H9 (cell line): ENCODE data around the gene LRRC45. TPM values are rescaled to one million over a fixed set of nuclear protein-coding genes. Genes with fewer than 3 reads are reported as not detected.

Source experiments
- DNase-seq: peaks from one replicate; pipeline ENCODE4 v3.0.0-alpha.2; 2017
- H2AFZ ChIP-seq: one replicate; pipeline ENCODE4 v1.6.1; 2013; ENCODE audit warnings: mild to moderate bottlenecking, low read length, control low read depth, moderate library complexity
- H2AK5ac ChIP-seq: 2 replicates; pipeline ENCODE4 v1.6.1; 2013; ENCODE audit warnings: low read length, control low read depth, mixed read lengths; ENCODE audit not compliant: insufficient read length
- H2BK120ac ChIP-seq: one replicate; pipeline ENCODE4 v1.6.1; 2013; ENCODE audit warnings: low read depth, mild to moderate bottlenecking, low read length, control low read depth, inconsistent platforms; ENCODE audit not compliant: poor library complexity, severe bottlenecking
- H2BK12ac ChIP-seq: 2 replicates; pipeline ENCODE4 v1.6.1; 2013; ENCODE audit warnings: low read length, control low read depth, mixed read lengths, low read depth; ENCODE audit not compliant: insufficient read length
- H2BK15ac ChIP-seq: 2 replicates; pipeline ENCODE4 v1.6.1; 2013; ENCODE audit warnings: low read depth, low read length, control low read depth
- H2BK20ac ChIP-seq: one replicate; pipeline ENCODE4 v1.6.1; 2013; ENCODE audit warnings: low read depth, mild to moderate bottlenecking, low read length, control low read depth, inconsistent platforms; ENCODE audit not compliant: poor library complexity, severe bottlenecking
- H2BK5ac ChIP-seq: 2 replicates; pipeline ENCODE4 v1.6.1; 2013; ENCODE audit warnings: low read length, control low read depth, mixed read lengths; ENCODE audit not compliant: insufficient read length
- H3K14ac ChIP-seq: 2 replicates; pipeline ENCODE4 v1.6.1; 2013; ENCODE audit warnings: low read length, control low read depth; ENCODE audit not compliant: insufficient read depth
- H3K18ac ChIP-seq: 2 replicates; pipeline ENCODE4 v1.6.1; 2013; ENCODE audit warnings: low read depth, mild to moderate bottlenecking, mixed read lengths, low read length, control low read depth; ENCODE audit not compliant: insufficient read length
- H3K23ac ChIP-seq: 2 replicates; pipeline ENCODE4 v1.6.1; 2013; ENCODE audit warnings: low read length, control low read depth, mixed read lengths, low read depth; ENCODE audit not compliant: insufficient read length
- H3K23me2 ChIP-seq: 2 replicates; pipeline ENCODE4 v1.6.1; 2013; ENCODE audit warnings: low read depth, mild to moderate bottlenecking, mixed read lengths, low read length, control low read depth; ENCODE audit not compliant: insufficient read length, poor library complexity, severe bottlenecking
- H3K27ac ChIP-seq: 2 replicates; pipeline ENCODE4 v1.5.1; 2013; ENCODE audit warnings: low read length, control low read depth, mixed read lengths, low read depth; ENCODE audit not compliant: insufficient read length
- H3K27me3 ChIP-seq: 2 replicates; pipeline ENCODE4 v1.6.1; 2013; ENCODE audit warnings: low read length, control low read depth, inconsistent platforms; ENCODE audit not compliant: insufficient read depth
- H3K4ac ChIP-seq: 2 replicates; pipeline ENCODE4 v1.6.1; 2013; ENCODE audit warnings: low read depth, mild to moderate bottlenecking, control low read depth, inconsistent platforms, low read length, moderate library complexity
- H3K4me1 ChIP-seq: 2 replicates; pipeline ENCODE4 v1.6.1; 2013; ENCODE audit warnings: low read length, control low read depth, inconsistent platforms; ENCODE audit not compliant: insufficient read depth
- H3K4me2 ChIP-seq: 2 replicates; pipeline ENCODE4 v1.6.1; 2013; ENCODE audit warnings: low read length, control low read depth, mixed read lengths; ENCODE audit not compliant: insufficient read length, insufficient read depth
- H3K56ac ChIP-seq: 2 replicates; pipeline ENCODE4 v1.6.1; 2013; ENCODE audit warnings: low read depth, mild to moderate bottlenecking, mixed read lengths, low read length, control low read depth; ENCODE audit not compliant: insufficient read length
- H3K79me1 ChIP-seq: 2 replicates; pipeline ENCODE4 v1.6.1; 2013; ENCODE audit warnings: low read depth, mild to moderate bottlenecking, moderate library complexity, low read length, control low read depth, inconsistent platforms; ENCODE audit not compliant: insufficient read depth, poor library complexity, severe bottlenecking
- H3K79me2 ChIP-seq: 2 replicates; pipeline ENCODE4 v1.6.1; 2013; ENCODE audit warnings: low read length, control low read depth, inconsistent platforms; ENCODE audit not compliant: insufficient read depth
- H3K9ac ChIP-seq: 2 replicates; pipeline ENCODE4 v1.6.1; 2013; ENCODE audit warnings: low read length, control low read depth, mixed read lengths; ENCODE audit not compliant: insufficient read length; ENCODE audit errors: extremely low read depth
- H3K9me3 ChIP-seq: one replicate; pipeline ENCODE4 v1.6.1; 2013; ENCODE audit warnings: low read depth, low read length, inconsistent platforms; ENCODE audit not compliant: control insufficient read depth
- H3T11ph ChIP-seq: one replicate; pipeline ENCODE4 v1.6.1; 2013; ENCODE audit warnings: mild to moderate bottlenecking, low read length, control low read depth, inconsistent platforms
- H4K20me1 ChIP-seq: one replicate; pipeline ENCODE4 v1.6.1; 2013; ENCODE audit not compliant: control insufficient read depth, insufficient read length, insufficient read depth
- H4K5ac ChIP-seq: 2 replicates; pipeline ENCODE4 v1.6.1; 2013; ENCODE audit warnings: low read depth, mild to moderate bottlenecking, mixed read lengths, low read length, control low read depth; ENCODE audit not compliant: insufficient read length
- H4K8ac ChIP-seq: replicated peaks from 2 replicates; pipeline ENCODE4 v1.6.1; 2013; ENCODE audit warnings: low read length, control low read depth, mixed read lengths, low read depth; ENCODE audit not compliant: insufficient read length
- H4K91ac ChIP-seq: 2 replicates; pipeline ENCODE4 v1.6.1; 2013; ENCODE audit warnings: low read depth, mild to moderate bottlenecking, moderate library complexity, mixed read lengths, low read length, control low read depth; ENCODE audit not compliant: insufficient read length
- H3K27ac Mint-ChIP-seq, 3 experiments: 2 replicates in 2 of 3; 3 replicates in 1 of 3; pipeline ENCODE4 v1.8.0; 2020 to 2021; ENCODE audit warnings: mixed read lengths in 3 of 3, mild to moderate bottlenecking in 1 of 3, moderate library complexity in 1 of 3
- H3K27me3 Mint-ChIP-seq: 2 replicates; pipeline ENCODE4 v1.8.0; 2021; ENCODE audit warnings: low read depth, mild to moderate bottlenecking, moderate library complexity, mixed read lengths
- H3K36me3 Mint-ChIP-seq, 3 experiments: 2 replicates in 2 of 3; 3 replicates in 1 of 3; pipeline ENCODE4 v1.8.0; 2020 to 2021; ENCODE audit warnings: low read depth in 3 of 3, mixed read lengths in 3 of 3; ENCODE audit not compliant: insufficient read depth in 1 of 3
- H3K4me1 Mint-ChIP-seq, 2 experiments: 2 replicates each; pipeline ENCODE4 v1.8.0; 2020; ENCODE audit warnings: mixed read lengths in 2 of 2
- H3K4me3 Mint-ChIP-seq, 2 experiments: 2 replicates in 1 of 2; 3 replicates in 1 of 2; pipeline ENCODE4 v1.8.0; 2020 to 2021; ENCODE audit warnings: mild to moderate bottlenecking in 2 of 2, mixed read lengths in 2 of 2, moderate library complexity in 1 of 2
- H3K9me3 Mint-ChIP-seq, 2 experiments: 2 replicates in 1 of 2; 3 replicates in 1 of 2; pipeline ENCODE4 v1.8.0; 2020; ENCODE audit warnings: mild to moderate bottlenecking in 2 of 2, mixed read lengths in 2 of 2, moderate library complexity in 1 of 2
- WGBS: extraction: QIAGEN DNeasy Blood & Tissue Kit; methylation state at CpG from one replicate; pipeline ENCODE4 v1.1.7; 2013; ENCODE audit warnings: missing lambda C conversion rate, low lambda C conversion rate, mixed read lengths; ENCODE audit not compliant: insufficient read length; ENCODE audit errors: extremely low coverage; 5-methylcytosine and 5-hydroxymethylcytosine counted together
- total RNA-seq: library from RNA; stranded (reverse); gene quantifications from 2 replicates; pipeline ENCODE4 v1.2.1, GENCODE V29; 2021
- TF ChIP-seq, protein P1 (sequence below): fragments of 200-600 bp; sonication (generic); conservative IDR thresholded peaks from 3 replicates; pipeline ENCODE4 v1.8.0; 2021; ENCODE audit warnings: antibody characterized with exemption, mild to moderate bottlenecking

Gene LRRC45
- total RNA-seq, 1 experiment from 2014 or later = 28.7 TPM

DNA sequence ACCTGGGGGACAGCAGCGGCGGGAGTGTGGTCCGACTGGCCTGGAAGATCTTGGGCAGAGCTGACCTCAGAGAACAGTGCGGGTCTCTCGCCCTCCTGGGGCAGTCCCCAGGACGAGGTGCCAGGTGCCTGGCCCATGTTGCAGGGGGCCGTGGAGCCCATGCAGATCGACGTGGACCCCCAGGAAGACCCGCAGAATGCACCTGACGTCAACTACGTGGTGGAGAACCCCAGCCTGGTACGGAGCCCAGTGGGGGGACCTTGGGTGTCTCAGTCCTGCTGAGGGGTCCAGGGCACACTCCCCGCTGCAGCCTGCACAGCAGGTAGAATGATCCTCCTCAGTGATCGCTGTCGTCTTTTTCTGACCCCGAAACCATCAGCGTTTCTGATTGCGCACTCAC, 30.0 kb downstream of the LRRC45 start:
- Histone ChIP-seq H2AFZ (no peak overlapping the region), H3K23me2 (no peaks in the 10 kb centered on the region), H2BK120ac (no peak overlapping the region), H3K9me3 (no peaks in the 10 kb centered on the region), H3K27ac (no peak overlapping the region), H3K18ac (no peak overlapping the region), H4K91ac (no peak overlapping the region), H3T11ph (no peak overlapping the region), H3K4ac (no peak overlapping the region), H2AK5ac (no peak overlapping the region), H3K56ac (no peak overlapping the region), H3K4me2 (peak overlapping the region; percentile 72), H3K27me3 (no peaks in the 10 kb centered on the region), H4K5ac (no peak overlapping the region), H3K79me1 (peaks cover 2% of the 10 kb centered on the region), H3K9ac (no peak overlapping the region), H4K20me1 (peaks cover 3% of the 10 kb centered on the region), H2BK15ac (no peak overlapping the region), H2BK12ac (no peak overlapping the region), H3K4me1 (no peaks in the 10 kb centered on the region), H4K8ac (no peak overlapping the region), H3K14ac (no peak overlapping the region), H3K79me2 (no peaks in the 10 kb centered on the region), H3K23ac (no peak overlapping the region), H2BK5ac (no peak overlapping the region), H2BK20ac (no peak overlapping the region)
- no peak for DNase-seq
- Mint-ChIP-seq H3K4me1 (peaks cover 0 to 13% of the 10 kb centered on the region in 2 experiments; a peak in 2 of 4 replicates), H3K4me3 (peak overlapping the region; percentile 83 to 89), H3K27me3 (no peaks in the 10 kb centered on the region; the same call in 1 of the 2 replicates), H3K9me3 (no peaks in the 10 kb centered on the region), H3K36me3 (peaks cover 4 to 44% (median 39%) of the 10 kb centered on the region in 3 experiments; a peak in 5 of 7 replicates), H3K27ac (no peak overlapping the region)
- TF ChIP-seq, protein P1, sequence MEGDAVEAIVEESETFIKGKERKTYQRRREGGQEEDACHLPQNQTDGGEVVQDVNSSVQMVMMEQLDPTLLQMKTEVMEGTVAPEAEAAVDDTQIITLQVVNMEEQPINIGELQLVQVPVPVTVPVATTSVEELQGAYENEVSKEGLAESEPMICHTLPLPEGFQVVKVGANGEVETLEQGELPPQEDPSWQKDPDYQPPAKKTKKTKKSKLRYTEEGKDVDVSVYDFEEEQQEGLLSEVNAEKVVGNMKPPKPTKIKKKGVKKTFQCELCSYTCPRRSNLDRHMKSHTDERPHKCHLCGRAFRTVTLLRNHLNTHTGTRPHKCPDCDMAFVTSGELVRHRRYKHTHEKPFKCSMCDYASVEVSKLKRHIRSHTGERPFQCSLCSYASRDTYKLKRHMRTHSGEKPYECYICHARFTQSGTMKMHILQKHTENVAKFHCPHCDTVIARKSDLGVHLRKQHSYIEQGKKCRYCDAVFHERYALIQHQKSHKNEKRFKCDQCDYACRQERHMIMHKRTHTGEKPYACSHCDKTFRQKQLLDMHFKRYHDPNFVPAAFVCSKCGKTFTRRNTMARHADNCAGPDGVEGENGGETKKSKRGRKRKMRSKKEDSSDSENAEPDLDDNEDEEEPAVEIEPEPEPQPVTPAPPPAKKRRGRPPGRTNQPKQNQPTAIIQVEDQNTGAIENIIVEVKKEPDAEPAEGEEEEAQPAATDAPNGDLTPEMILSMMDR = no peak
- WGBS = no CpG with 5 or more reads among the region's 19 CpGs
